ENCODE results near the gene ZC3H6.

- TF ChIP-seq, protein P1, sequence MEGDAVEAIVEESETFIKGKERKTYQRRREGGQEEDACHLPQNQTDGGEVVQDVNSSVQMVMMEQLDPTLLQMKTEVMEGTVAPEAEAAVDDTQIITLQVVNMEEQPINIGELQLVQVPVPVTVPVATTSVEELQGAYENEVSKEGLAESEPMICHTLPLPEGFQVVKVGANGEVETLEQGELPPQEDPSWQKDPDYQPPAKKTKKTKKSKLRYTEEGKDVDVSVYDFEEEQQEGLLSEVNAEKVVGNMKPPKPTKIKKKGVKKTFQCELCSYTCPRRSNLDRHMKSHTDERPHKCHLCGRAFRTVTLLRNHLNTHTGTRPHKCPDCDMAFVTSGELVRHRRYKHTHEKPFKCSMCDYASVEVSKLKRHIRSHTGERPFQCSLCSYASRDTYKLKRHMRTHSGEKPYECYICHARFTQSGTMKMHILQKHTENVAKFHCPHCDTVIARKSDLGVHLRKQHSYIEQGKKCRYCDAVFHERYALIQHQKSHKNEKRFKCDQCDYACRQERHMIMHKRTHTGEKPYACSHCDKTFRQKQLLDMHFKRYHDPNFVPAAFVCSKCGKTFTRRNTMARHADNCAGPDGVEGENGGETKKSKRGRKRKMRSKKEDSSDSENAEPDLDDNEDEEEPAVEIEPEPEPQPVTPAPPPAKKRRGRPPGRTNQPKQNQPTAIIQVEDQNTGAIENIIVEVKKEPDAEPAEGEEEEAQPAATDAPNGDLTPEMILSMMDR (IDR thresholded peaks at IDR 0.05): no peak
- peak; percentile 39 to 61 for TF ChIP-seq POLR2A (IDR thresholded peaks at IDR 0.05)
Observed at GRCh38 chr2:112254466-112255240, 20.7 kb upstream of the ZC3H6 start, which contains the start of gene ZC3H8.
